OCI-LY1 (cell line): ENCODE measurements around the gene RNFT2.

ENCODE experiments used
- EZH2 ChIP-seq: fragments of 200-600 bp; sonication (generic), shearing (Covaris generic); IDR thresholded peaks from 2 replicates; pipeline ENCODE4 v1.8.0; 2017; ENCODE audit warnings: borderline replicate concordance, mixed run types, mild to moderate bottlenecking, antibody characterized with exemption, low read length, moderate library complexity, mixed read lengths
- TF ChIP-seq, protein P1 (sequence below): fragments of 200-600 bp; sonication (generic), shearing (Covaris generic); IDR thresholded peaks from 2 replicates; pipeline ENCODE4 v1.5.1; 2017; ENCODE audit warnings: mild to moderate bottlenecking, antibody characterized with exemption, low read length, moderate library complexity, mixed read lengths

DNA sequence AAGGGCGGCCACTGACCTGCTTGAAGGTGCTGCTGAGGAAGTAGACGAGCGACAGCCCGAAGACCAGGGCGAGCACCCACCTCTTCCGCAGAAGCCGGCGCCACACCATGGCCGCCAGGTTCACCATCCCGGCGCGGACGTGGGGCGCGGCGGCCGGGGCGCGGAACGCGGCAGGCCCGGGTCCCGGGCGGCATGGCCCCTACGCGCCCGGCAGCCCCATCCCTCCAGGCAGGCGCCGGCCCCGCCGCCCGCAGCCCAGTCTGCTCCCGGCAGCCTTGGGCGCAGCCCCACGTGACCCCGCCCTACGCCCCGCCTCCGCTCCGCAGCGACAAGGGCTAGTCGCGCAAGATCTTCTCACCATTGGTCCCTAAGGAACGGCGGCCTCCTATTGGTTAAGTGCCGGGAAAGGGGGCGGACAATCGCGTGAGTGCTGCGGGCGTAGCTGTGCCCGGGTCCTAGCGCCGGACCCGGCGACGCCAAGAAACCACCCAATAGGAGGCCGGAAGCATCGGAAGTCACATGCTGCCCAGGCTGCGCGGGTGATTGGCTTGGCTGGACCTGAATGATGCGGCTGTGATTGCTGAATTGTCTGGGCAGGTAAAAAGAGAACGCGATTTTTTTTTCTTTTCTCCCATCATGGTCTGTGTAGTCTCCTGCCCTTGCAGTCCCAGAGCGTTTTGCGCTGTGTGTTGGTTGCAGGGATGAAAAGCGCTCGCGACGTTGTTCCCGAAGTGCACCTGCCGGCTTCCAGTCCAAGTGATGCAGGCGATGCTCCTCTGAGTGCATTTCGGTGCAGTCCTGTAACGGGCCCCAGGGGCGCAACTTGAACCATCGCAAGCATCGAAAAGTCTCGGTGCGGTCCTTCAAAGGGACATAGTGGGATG is at the start of gene RNFT2, which contains the start of gene SPRING1:
- TF ChIP-seq, protein P1, sequence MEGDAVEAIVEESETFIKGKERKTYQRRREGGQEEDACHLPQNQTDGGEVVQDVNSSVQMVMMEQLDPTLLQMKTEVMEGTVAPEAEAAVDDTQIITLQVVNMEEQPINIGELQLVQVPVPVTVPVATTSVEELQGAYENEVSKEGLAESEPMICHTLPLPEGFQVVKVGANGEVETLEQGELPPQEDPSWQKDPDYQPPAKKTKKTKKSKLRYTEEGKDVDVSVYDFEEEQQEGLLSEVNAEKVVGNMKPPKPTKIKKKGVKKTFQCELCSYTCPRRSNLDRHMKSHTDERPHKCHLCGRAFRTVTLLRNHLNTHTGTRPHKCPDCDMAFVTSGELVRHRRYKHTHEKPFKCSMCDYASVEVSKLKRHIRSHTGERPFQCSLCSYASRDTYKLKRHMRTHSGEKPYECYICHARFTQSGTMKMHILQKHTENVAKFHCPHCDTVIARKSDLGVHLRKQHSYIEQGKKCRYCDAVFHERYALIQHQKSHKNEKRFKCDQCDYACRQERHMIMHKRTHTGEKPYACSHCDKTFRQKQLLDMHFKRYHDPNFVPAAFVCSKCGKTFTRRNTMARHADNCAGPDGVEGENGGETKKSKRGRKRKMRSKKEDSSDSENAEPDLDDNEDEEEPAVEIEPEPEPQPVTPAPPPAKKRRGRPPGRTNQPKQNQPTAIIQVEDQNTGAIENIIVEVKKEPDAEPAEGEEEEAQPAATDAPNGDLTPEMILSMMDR, result peak; percentile 43; the same call in 1 of the 2 replicates
- no peak for TF ChIP-seq EZH2
